GM23338 (cell line): Measurements from ENCODE around the gene CCDC117.

ENCODE experiments used
- CREB1 ChIP-seq: fragments of 250-450 bp; sonication (Bioruptor Pico); IDR thresholded peaks from 2 replicates; pipeline ENCODE4 v1.5.0; 2020; ENCODE audit warnings: low read depth, mild to moderate bottlenecking, moderate library complexity
- CTCF ChIP-seq, 2 experiments: fragments of 200-600 bp in 1 of 2; sonication (generic) in 1 of 2; conservative IDR thresholded peaks; 2 replicates each; pipeline versions ENCODE4 v1.5.1 to v1.6.1; 2016 to 2017; ENCODE audit warnings: antibody characterized with exemption in 2 of 2, low read depth in 2 of 2, mild to moderate bottlenecking in 2 of 2, moderate library complexity in 1 of 2
- EZH2 ChIP-seq: fragments of 200-600 bp; sonication (generic); IDR thresholded peaks from one replicate; pipeline ENCODE4 v1.8.0; 2017; ENCODE audit warnings: antibody characterized with exemption, mild to moderate bottlenecking, low read depth; ENCODE audit not compliant: unreplicated experiment
- JUNB ChIP-seq: IDR thresholded peaks from one replicate; pipeline ENCODE4 v1.6.1; 2016; ENCODE audit warnings: antibody characterized with exemption; ENCODE audit not compliant: unreplicated experiment
- POLR2AphosphoS5 ChIP-seq: IDR thresholded peaks from 2 replicates; pipeline ENCODE4 v1.6.1; 2016; ENCODE audit warnings: antibody characterized with exemption, low read depth
- REST ChIP-seq: IDR thresholded peaks from one replicate; pipeline ENCODE4 v1.6.1; 2018; ENCODE audit warnings: antibody characterized with exemption; ENCODE audit not compliant: unreplicated experiment
- ZNF114 ChIP-seq: fragments of 250-450 bp; sonication (Bioruptor Pico); IDR thresholded peaks from 2 replicates; pipeline ENCODE4 v1.5.0; 2020; ENCODE audit warnings: mild to moderate bottlenecking, moderate library complexity

- TF ChIP-seq EZH2 = no peak
- no peak for TF ChIP-seq CTCF (conservative IDR thresholded peaks at IDR 0.05; ENCODE audit: low read depth in 2 of 2)
- no peak for TF ChIP-seq POLR2AphosphoS5
- TF ChIP-seq REST = no peak
- TF ChIP-seq JUNB = no peak
- no peak for TF ChIP-seq CREB1 (CRISPR knock-in tag)
- no peak for TF ChIP-seq ZNF114
Measured at GRCh38 chr22:28769394-28770085, 3.0 kb upstream of the CCDC117 start.
